ENCODE measurements around the gene FFAR1.

- TF ChIP-seq CTCF (IDR thresholded peaks at IDR 0.05) (no peak), EP300 (IDR thresholded peaks at IDR 0.05) (no peak), POLR2A (IDR thresholded peaks at IDR 0.05) (no peak)
Observed at GRCh38 chr19:35369522-35369921, 21.8 kb downstream of the FFAR1 start.
